ENCODE data around the gene SALL1. TPM values are rescaled to one million over a fixed set of nuclear protein-coding genes. Genes with fewer than 3 reads are reported as not detected.

SALL1 gene
- total RNA-seq, 2 donors from 2014 or later, result 0.14 to 4.8 TPM

GRCh38 chr16:51151435-51151960 is 428 bp upstream of the SALL1 start:
- Histone ChIP-seq H3K27ac (no peak overlapping the region), H3K27me3 (replicated peaks; ENCODE audit: insufficient read depth) (peaks cover 42% of the 10 kb centered on the region)

DNA sequence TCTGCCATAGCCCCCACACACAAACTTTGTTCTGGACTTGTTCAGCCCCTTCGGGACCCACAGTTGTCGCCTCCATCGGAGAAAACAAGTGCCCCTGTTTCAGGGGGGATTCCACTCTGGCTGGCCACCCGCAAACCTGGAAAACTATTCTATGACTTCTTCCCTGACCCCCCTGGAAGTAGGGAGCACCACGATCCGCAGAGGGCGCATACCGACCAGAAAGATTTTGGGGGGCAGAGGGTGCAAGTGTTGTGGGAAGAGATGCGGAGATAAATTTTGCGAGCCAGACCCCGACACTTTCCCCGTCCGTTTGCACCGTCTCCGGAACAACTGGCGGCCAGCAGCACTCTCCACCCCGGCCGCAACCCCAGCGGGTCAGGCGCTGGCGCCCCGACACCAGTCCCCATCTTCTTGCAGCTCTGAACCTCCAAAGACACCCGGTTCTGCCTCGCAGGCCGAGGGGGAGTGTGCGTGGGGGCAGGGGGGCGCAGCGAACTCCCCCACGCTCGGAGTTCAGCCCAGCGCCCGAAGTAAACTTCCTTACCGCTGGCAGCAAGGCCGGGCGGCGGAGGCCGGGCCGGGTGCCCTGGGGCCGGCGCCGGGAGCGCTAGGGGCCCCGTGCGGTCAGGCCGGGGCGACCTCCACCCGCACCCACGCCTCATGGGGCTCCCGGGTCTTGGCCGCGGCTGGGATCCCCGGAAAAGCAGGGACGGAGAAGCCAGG is 744 bp downstream of the SALL1 start:
- Histone ChIP-seq H3K27me3 (replicated peaks; ENCODE audit: insufficient read depth) (peaks cover 36% of the 10 kb centered on the region), H3K36me3 (no peaks in the 10 kb centered on the region), H3K27ac (peak overlapping the region; percentile 27 to 49), H3K4me3 (peak overlapping the region; percentile 19 to 32), H3K4me1 (replicated peaks) (peaks cover 4% of the 10 kb centered on the region), H3K9me3 (no peaks in the 10 kb centered on the region)
- TF ChIP-seq POLR2A (IDR thresholded peaks at IDR 0.05), result no peak
- TF ChIP-seq CTCF (IDR thresholded peaks at IDR 0.05), result no peak
- no peak for TF ChIP-seq POLR2AphosphoS5 (IDR thresholded peaks at IDR 0.05)
- no peak for DNase-seq (ENCODE audit: low spot score)
- WGBS, result 4% methylated on average over 33 of the region's 53 CpGs
- intact Hi-C loops (cut with DNase I), result no loop called here

More at GRCh38 chr16:51151435-51151960, 428 bp upstream of the SALL1 start:
- peak overlapping the region; percentile 19 to 32 for H3K4me3 ChIP-seq
- no peak for DNase-seq (ENCODE audit: low spot score)
- H3K9me3 ChIP-seq, result no peaks in the 10 kb centered on the region
- TF ChIP-seq POLR2AphosphoS5 (IDR thresholded peaks at IDR 0.05) (no peak), POLR2A (IDR thresholded peaks at IDR 0.05) (no peak), CTCF (IDR thresholded peaks at IDR 0.05) (no peak)
- peaks cover 4% of the 10 kb centered on the region for H3K4me1 ChIP-seq (replicated peaks)
- 2% methylated on average over 27 of the region's 61 CpGs for WGBS
- no peaks in the 10 kb centered on the region for H3K36me3 ChIP-seq
- intact Hi-C loops (cut with DNase I), result no loop called here

DNA sequence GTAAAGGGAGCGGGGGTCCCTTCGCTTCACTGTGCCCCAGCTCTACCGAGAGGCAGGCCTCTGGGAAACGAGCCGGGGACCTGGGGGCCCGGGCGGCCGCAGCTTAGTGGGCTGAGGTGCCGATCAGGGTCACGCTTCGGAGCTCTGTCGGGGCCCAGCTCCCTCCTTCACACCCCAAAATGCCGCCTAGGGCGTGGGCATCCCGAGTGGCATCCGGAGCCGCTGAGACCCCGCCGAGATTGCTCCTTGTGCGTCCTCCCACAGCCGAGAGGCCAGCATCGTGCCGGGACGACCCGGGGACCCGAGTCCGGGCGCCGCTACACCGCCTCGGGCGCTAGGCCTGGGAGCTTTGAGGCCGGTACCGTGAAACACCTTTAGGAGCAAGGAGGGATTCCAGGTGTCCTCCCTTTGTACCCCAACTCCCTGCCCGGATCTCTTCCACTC is 1.3 kb downstream of the SALL1 start:
- 11% methylated on average over 35 of the region's 35 CpGs for WGBS
- peak overlapping the region in 1 of 2 donors; percentile 49 for H3K27ac ChIP-seq
- H3K9me3 ChIP-seq, result no peaks in the 10 kb centered on the region
- no peaks in the 10 kb centered on the region for H3K36me3 ChIP-seq
- intact Hi-C loops (cut with DNase I), result no loop called here
- no peak for DNase-seq (ENCODE audit: low spot score)
- peaks cover 30% of the 10 kb centered on the region for H3K27me3 ChIP-seq (replicated peaks; ENCODE audit: insufficient read depth)
- H3K4me1 ChIP-seq (replicated peaks), result peaks cover 4% of the 10 kb centered on the region
- peak overlapping the region in 1 of 2 donors; percentile 32 for H3K4me3 ChIP-seq
- TF ChIP-seq POLR2A (IDR thresholded peaks at IDR 0.05), result no peak
- no peak for TF ChIP-seq POLR2AphosphoS5 (IDR thresholded peaks at IDR 0.05)
- no peak for TF ChIP-seq CTCF (IDR thresholded peaks at IDR 0.05)

DNA sequence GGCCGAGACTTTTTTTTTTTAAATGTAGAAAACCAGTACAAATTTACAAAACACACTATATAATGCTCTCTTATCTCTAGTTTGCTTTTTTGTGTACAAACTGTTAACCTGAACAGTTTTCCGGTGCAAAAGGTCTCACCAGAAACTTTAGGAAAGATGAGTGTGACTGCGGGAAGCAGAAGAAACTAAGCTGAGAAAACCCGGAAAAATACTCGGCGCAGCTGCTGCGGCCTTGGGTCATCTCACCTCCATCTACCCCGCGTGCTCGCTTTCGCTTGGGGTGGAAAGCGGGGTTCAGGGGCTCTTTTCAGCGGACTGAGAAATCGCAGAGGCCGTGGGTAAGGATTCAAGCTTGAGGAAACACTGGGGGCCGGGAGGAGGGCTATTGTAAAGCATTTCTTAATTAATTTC is 1.8 kb downstream of the SALL1 start:
- no peak for DNase-seq (ENCODE audit: low spot score)
- TF ChIP-seq CTCF (IDR thresholded peaks at IDR 0.05) (no peak), POLR2AphosphoS5 (IDR thresholded peaks at IDR 0.05) (no peak), POLR2A (IDR thresholded peaks at IDR 0.05) (no peak)
- WGBS, result 48% methylated on average over 16 of the region's 16 CpGs
- Histone ChIP-seq H3K9me3 (no peaks in the 10 kb centered on the region), H3K4me3 (no peak overlapping the region), H3K36me3 (no peaks in the 10 kb centered on the region), H3K27me3 (replicated peaks; ENCODE audit: insufficient read depth) (peaks cover 25% of the 10 kb centered on the region), H3K4me1 (replicated peaks) (peaks cover 4% of the 10 kb centered on the region), H3K27ac (peak overlapping the region in 1 of 2 donors; percentile 49)
- intact Hi-C loops (cut with DNase I), result no loop called here
